Measurements from ENCODE around the gene GAB1.

GAB1 gene

GRCh38 chr4:143302536-143302935, 34.1 kb upstream of the GAB1 start:
- DNase-seq = no peak
- Histone ChIP-seq H3K27ac (ENCODE audit: insufficient read depth, low read length, poor library complexity, severe bottlenecking) (no peak overlapping the region), H3K27me3 (replicated peaks; ENCODE audit: control insufficient read depth, insufficient read depth, low read length, poor library complexity, severe bottlenecking) (no peaks in the 10 kb centered on the region), H3K9me3 (ENCODE audit: control insufficient read depth, low read length) (no peaks in the 10 kb centered on the region), H3K36me3 (ENCODE audit: control insufficient read depth, insufficient read depth, low read length) (no peaks in the 10 kb centered on the region), H3K4me3 (ENCODE audit: insufficient read depth, low read depth, low read length, poor library complexity, severe bottlenecking) (no peak overlapping the region), H3K4me1 (ENCODE audit: control insufficient read depth, insufficient read depth, low read length, poor library complexity, severe bottlenecking) (no peaks in the 10 kb centered on the region)

GRCh38 chr4:143306788-143307187, 29.9 kb upstream of the GAB1 start:
- Histone ChIP-seq H3K27me3 (replicated peaks; ENCODE audit: control insufficient read depth, insufficient read depth, low read length, poor library complexity, severe bottlenecking) (no peaks in the 10 kb centered on the region), H3K9me3 (ENCODE audit: control insufficient read depth, low read length) (no peaks in the 10 kb centered on the region), H3K36me3 (ENCODE audit: control insufficient read depth, insufficient read depth, low read length) (no peaks in the 10 kb centered on the region), H3K4me3 (ENCODE audit: insufficient read depth, low read depth, low read length, poor library complexity, severe bottlenecking) (no peak overlapping the region), H3K4me1 (ENCODE audit: control insufficient read depth, insufficient read depth, low read length, poor library complexity, severe bottlenecking) (no peaks in the 10 kb centered on the region), H3K27ac (ENCODE audit: insufficient read depth, low read length, poor library complexity, severe bottlenecking) (no peak overlapping the region)
- no peak for DNase-seq

GRCh38 chr4:143307531-143307930, 29.1 kb upstream of the GAB1 start:
- no peak overlapping the region for H3K27ac ChIP-seq (ENCODE audit: insufficient read depth, low read length, poor library complexity, severe bottlenecking)
- no peaks in the 10 kb centered on the region for H3K27me3 ChIP-seq (replicated peaks; ENCODE audit: control insufficient read depth, insufficient read depth, low read length, poor library complexity, severe bottlenecking)
- H3K9me3 ChIP-seq (ENCODE audit: control insufficient read depth, low read length) = no peaks in the 10 kb centered on the region
- DNase-seq = no peak
- no peaks in the 10 kb centered on the region for H3K4me1 ChIP-seq (ENCODE audit: control insufficient read depth, insufficient read depth, low read length, poor library complexity, severe bottlenecking)
- H3K4me3 ChIP-seq (ENCODE audit: insufficient read depth, low read depth, low read length, poor library complexity, severe bottlenecking) = no peak overlapping the region
- H3K36me3 ChIP-seq (ENCODE audit: control insufficient read depth, insufficient read depth, low read length) = no peaks in the 10 kb centered on the region

- Histone ChIP-seq H3K27me3 (replicated peaks; ENCODE audit: control insufficient read depth, insufficient read depth, low read length, poor library complexity, severe bottlenecking) (no peaks in the 10 kb centered on the region), H3K4me3 (ENCODE audit: insufficient read depth, low read depth, low read length, poor library complexity, severe bottlenecking) (no peak overlapping the region), H3K9me3 (ENCODE audit: control insufficient read depth, low read length) (no peaks in the 10 kb centered on the region), H3K4me1 (ENCODE audit: control insufficient read depth, insufficient read depth, low read length, poor library complexity, severe bottlenecking) (no peaks in the 10 kb centered on the region), H3K36me3 (ENCODE audit: control insufficient read depth, insufficient read depth, low read length) (no peaks in the 10 kb centered on the region), H3K27ac (ENCODE audit: insufficient read depth, low read length, poor library complexity, severe bottlenecking) (no peak overlapping the region)
- DNase-seq = no peak
These were observed 28.3 kb upstream of the GAB1 start for GRCh38 chr4:143308377-143308776.

GRCh38 chr4:143311924-143312323, 24.8 kb upstream of the GAB1 start:
- Histone ChIP-seq H3K36me3 (ENCODE audit: control insufficient read depth, insufficient read depth, low read length) (no peaks in the 10 kb centered on the region), H3K4me1 (ENCODE audit: control insufficient read depth, insufficient read depth, low read length, poor library complexity, severe bottlenecking) (no peaks in the 10 kb centered on the region), H3K27me3 (replicated peaks; ENCODE audit: control insufficient read depth, insufficient read depth, low read length, poor library complexity, severe bottlenecking) (no peaks in the 10 kb centered on the region), H3K27ac (ENCODE audit: insufficient read depth, low read length, poor library complexity, severe bottlenecking) (no peak overlapping the region), H3K4me3 (ENCODE audit: insufficient read depth, low read depth, low read length, poor library complexity, severe bottlenecking) (no peak overlapping the region), H3K9me3 (ENCODE audit: control insufficient read depth, low read length) (no peaks in the 10 kb centered on the region)
- no peak for DNase-seq

- no peaks in the 10 kb centered on the region for H3K27me3 ChIP-seq (replicated peaks; ENCODE audit: control insufficient read depth, insufficient read depth, low read length, poor library complexity, severe bottlenecking)
- no peaks in the 10 kb centered on the region for H3K4me1 ChIP-seq (ENCODE audit: control insufficient read depth, insufficient read depth, low read length, poor library complexity, severe bottlenecking)
These were observed 23.2 kb upstream of the GAB1 start for GRCh38 chr4:143313521-143313920.

GRCh38 chr4:143313996-143314395, 22.7 kb upstream of the GAB1 start:
- Histone ChIP-seq H3K27me3 (replicated peaks; ENCODE audit: control insufficient read depth, insufficient read depth, low read length, poor library complexity, severe bottlenecking) (no peaks in the 10 kb centered on the region), H3K36me3 (ENCODE audit: control insufficient read depth, insufficient read depth, low read length) (no peaks in the 10 kb centered on the region), H3K4me1 (ENCODE audit: control insufficient read depth, insufficient read depth, low read length, poor library complexity, severe bottlenecking) (no peaks in the 10 kb centered on the region), H3K27ac (ENCODE audit: insufficient read depth, low read length, poor library complexity, severe bottlenecking) (no peak overlapping the region), H3K4me3 (ENCODE audit: insufficient read depth, low read depth, low read length, poor library complexity, severe bottlenecking) (no peak overlapping the region), H3K9me3 (ENCODE audit: control insufficient read depth, low read length) (no peaks in the 10 kb centered on the region)
- no peak for DNase-seq

More at GRCh38 chr4:143313521-143313920, 23.2 kb upstream of the GAB1 start:
- Histone ChIP-seq H3K9me3 (ENCODE audit: control insufficient read depth, low read length) (no peaks in the 10 kb centered on the region), H3K27ac (ENCODE audit: insufficient read depth, low read length, poor library complexity, severe bottlenecking) (no peak overlapping the region), H3K36me3 (ENCODE audit: control insufficient read depth, insufficient read depth, low read length) (no peaks in the 10 kb centered on the region), H3K4me3 (ENCODE audit: insufficient read depth, low read depth, low read length, poor library complexity, severe bottlenecking) (no peak overlapping the region)
- no peak for DNase-seq

- no peak for DNase-seq
These were observed 16.6 kb upstream of the GAB1 start for GRCh38 chr4:143320113-143320512.

GRCh38 chr4:143326735-143327134, 9.9 kb upstream of the GAB1 start:
- no peaks in the 10 kb centered on the region for H3K27me3 ChIP-seq (replicated peaks; ENCODE audit: control insufficient read depth, insufficient read depth, low read length, poor library complexity, severe bottlenecking)
- DNase-seq = no peak
- no peaks in the 10 kb centered on the region for H3K9me3 ChIP-seq (ENCODE audit: control insufficient read depth, low read length)
- H3K4me1 ChIP-seq (ENCODE audit: control insufficient read depth, insufficient read depth, low read length, poor library complexity, severe bottlenecking) = no peaks in the 10 kb centered on the region
- no peak overlapping the region for H3K4me3 ChIP-seq (ENCODE audit: insufficient read depth, low read depth, low read length, poor library complexity, severe bottlenecking)
- no peaks in the 10 kb centered on the region for H3K36me3 ChIP-seq (ENCODE audit: control insufficient read depth, insufficient read depth, low read length)
- H3K27ac ChIP-seq (ENCODE audit: insufficient read depth, low read length, poor library complexity, severe bottlenecking) = no peak overlapping the region

More at GRCh38 chr4:143320113-143320512, 16.6 kb upstream of the GAB1 start:
- no peaks in the 10 kb centered on the region for H3K27me3 ChIP-seq (replicated peaks; ENCODE audit: control insufficient read depth, insufficient read depth, low read length, poor library complexity, severe bottlenecking)
- H3K4me1 ChIP-seq (ENCODE audit: control insufficient read depth, insufficient read depth, low read length, poor library complexity, severe bottlenecking) = no peaks in the 10 kb centered on the region
- H3K36me3 ChIP-seq (ENCODE audit: control insufficient read depth, insufficient read depth, low read length) = no peaks in the 10 kb centered on the region
- no peak overlapping the region for H3K4me3 ChIP-seq (ENCODE audit: insufficient read depth, low read depth, low read length, poor library complexity, severe bottlenecking)
- H3K27ac ChIP-seq (ENCODE audit: insufficient read depth, low read length, poor library complexity, severe bottlenecking) = no peak overlapping the region
- no peaks in the 10 kb centered on the region for H3K9me3 ChIP-seq (ENCODE audit: control insufficient read depth, low read length)

GRCh38 chr4:143329985-143330384, 6.7 kb upstream of the GAB1 start:
- H3K36me3 ChIP-seq (ENCODE audit: control insufficient read depth, insufficient read depth, low read length) = no peaks in the 10 kb centered on the region
- DNase-seq = no peak
- H3K27ac ChIP-seq (ENCODE audit: insufficient read depth, low read length, poor library complexity, severe bottlenecking) = no peak overlapping the region
- H3K9me3 ChIP-seq (ENCODE audit: control insufficient read depth, low read length) = no peaks in the 10 kb centered on the region
- H3K27me3 ChIP-seq (replicated peaks; ENCODE audit: control insufficient read depth, insufficient read depth, low read length, poor library complexity, severe bottlenecking) = no peaks in the 10 kb centered on the region
- H3K4me3 ChIP-seq (ENCODE audit: insufficient read depth, low read depth, low read length, poor library complexity, severe bottlenecking) = no peak overlapping the region
- no peaks in the 10 kb centered on the region for H3K4me1 ChIP-seq (ENCODE audit: control insufficient read depth, insufficient read depth, low read length, poor library complexity, severe bottlenecking)
